SK-N-MC (cell line): Measurements from ENCODE around the gene SLC6A11.

Experiments used
- EZH2 ChIP-seq: fragments of 200-600 bp; sonication (generic); IDR thresholded peaks from one replicate; pipeline ENCODE4 v1.6.1; 2017; ENCODE audit warnings: antibody characterized with exemption
- POLR2AphosphoS5 ChIP-seq: IDR thresholded peaks from 2 replicates; pipeline ENCODE4 v1.6.1; 2012; ENCODE audit warnings: mild to moderate bottlenecking, low read depth, low read length, borderline replicate concordance

DNA sequence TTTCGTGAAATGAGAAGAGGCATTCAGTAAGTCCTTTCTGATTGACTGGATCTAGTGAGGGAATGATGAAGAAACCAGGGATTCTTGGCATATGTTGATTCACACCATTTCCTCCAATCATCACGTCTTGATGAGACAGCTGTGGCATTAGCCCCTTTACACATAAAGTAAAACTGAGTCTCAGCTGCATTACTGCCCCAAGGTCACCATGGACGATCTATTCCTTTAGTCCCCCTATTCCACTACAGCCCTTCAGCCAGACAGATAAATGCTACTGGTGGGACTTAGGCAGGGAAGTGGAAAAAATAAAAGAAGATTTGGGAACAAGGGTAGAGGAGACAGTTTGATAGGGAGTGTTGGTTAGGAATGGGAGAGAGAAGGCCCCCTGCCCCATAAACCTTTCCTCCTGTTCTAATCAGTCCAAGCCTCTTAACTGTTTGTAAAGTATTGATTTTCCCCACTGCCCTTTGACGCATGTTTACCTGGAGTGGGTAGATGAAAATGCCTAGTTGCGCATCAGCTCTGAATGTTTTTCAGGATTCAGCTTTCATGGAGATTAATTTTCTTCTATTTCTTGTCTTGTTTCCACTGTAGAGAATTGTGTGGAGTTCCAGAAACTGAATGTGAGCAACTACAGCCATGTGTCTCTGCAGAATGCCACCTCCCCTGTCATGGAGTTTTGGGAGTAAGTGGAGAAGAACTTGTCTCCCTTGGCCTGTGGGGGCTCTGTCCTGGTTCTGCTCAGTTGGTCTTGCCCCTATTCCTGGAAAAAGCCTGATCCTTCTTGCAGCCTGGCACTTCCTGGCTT is 6.9 kb downstream of the SLC6A11 start:
- TF ChIP-seq EZH2 (no peak), POLR2AphosphoS5 (no peak)
